NCI-H2081 treated with DMSO at 0.1 percent for 48 hours (cell line): ENCODE measurements around the gene PURA.

ENCODE experiments used
- DNase-seq: peaks from one replicate; lab custom pipeline; 2025; lab: John Stamatoyannopoulos, UW

Gene PURA

DNA sequence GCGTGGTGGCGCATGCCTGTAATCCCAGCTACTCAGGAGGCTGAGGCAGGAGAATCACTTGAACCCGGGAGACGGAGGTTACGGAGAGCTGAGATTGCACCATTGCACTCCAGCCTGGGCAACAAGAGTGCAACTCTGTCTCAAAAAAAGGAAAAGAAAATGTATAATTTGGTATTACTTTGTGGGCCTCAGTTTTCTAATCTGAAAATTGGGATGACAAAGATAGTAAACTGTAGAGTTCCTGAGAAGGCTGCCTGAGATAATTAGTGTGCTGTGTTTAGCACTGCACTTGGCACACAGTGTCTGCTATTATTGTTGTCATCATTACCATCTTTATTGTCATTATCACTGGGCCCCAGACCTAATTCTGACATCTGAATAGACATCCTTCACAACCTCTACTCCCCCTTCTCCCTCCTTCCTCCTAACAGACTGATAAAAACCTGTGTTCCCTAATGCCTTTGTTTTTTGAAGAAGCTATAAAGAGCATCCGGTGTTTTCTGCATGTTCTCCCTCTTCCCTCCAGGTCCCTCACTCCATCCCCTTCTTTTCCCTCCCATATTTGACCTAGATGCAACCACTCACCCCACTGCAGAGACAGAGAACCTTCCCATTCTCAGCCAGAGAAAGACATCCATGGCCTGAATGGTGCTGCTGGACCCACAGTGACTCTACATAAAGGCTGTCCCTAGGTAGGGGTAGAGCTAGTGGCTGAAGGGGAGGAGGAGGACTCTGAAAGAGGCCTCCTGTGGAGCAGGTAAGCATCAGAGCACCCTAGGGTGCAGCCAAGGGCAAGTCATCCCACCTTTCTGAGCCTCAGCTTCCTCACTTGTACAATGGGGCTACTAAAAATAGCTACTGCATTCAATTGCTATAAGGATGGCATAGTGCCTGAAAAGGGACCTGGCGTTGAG lies 45.4 kb downstream of the PURA start:
- no peak for DNase-seq

DNA sequence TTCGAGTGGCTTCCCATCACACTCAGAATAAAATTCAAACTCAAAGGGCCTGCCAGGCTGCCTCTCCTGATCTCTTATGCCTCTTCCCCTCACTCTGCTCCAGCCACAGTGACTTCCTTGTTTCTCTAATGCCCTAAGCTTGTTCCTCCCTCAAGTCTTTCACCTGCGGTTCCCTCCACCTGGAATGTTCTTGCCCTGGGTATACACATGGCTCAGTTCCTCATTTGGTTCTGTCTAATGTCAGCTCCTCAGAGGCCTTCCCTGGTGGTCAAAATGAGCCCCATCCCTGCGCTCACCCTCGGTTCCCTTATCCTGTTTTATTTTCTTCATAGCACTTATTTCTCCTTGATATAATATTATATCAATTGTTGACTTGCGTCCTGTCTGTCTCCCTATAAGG lies 48.4 kb downstream of the PURA start:
- no peak for DNase-seq

DNA sequence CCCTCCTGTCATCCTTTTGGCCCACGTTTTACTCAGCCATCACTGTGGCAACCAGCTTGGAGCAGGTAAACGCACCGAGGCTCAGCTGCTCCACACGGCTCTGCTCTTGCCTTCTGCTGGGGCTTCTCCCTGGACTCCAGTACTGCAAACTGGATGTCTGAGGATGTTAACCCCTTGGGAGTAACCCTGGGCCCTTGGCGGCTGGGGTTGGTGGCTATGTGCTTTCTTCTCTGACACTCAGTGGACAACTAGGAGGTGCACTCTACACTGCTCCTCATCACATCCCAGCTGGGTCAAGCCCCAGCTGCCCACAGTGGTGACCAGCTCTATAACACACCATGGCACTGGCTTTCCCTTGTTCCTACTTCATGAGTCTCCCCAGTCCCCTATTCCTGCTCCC lies 48.9 kb downstream of the PURA start:
- DNase-seq = no peak

DNA sequence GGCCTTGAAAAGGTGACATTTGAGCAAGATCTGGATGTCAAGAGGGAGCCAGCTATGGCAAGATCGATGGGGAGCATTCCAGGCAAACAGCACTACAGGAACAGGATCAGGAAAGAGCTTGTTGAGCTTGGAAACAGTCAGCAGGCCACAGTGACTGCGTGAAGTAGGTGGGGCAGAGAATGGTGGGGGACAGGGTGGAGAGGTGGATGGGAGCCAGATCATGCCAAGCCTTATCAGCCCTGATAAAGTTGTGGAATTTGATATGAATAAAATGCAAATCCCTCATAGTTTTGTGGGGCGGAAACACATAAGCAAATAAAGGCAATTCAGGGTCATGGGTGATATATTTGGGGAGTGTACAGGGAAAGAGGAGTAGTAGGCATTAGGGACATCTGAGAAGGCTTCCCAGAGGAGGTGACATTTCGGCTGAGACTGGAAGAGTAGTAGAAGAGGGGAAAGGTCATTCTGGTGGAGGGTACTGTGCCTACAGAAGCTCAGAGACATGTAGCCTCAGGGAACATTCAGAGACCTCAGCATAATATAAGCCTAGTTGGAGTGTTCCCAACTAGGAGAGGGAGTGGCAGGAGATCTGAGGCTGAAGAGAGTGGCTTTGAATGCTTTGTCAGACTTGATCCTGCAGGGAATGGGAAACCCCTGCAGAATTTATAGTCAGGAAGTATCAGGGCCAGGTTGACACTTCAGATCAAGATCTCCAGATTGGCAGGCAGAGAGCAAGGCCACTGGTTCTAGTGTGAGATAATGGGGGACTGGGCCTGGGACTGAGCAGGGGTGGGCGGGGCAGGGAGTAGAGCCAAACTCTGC lies 51.4 kb downstream of the PURA start:
- no peak for DNase-seq

DNA sequence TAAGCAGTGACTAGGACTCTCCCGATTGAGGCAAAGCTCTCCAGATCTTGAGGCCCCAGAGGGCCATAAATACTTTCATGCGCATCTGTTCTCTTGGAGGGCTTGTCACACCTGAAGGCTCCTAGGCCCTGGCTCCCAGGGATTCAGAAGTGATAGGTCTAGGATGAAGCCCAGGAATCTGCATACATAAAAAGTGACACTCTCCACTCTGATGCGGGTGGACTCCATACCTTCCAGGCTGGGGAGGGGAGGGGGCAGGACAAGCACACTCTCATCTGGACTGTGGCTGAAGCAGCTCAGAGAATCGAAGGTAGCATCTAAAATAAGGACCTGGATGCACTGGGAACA lies 52.0 kb downstream of the PURA start:
- DNase-seq = no peak

DNA sequence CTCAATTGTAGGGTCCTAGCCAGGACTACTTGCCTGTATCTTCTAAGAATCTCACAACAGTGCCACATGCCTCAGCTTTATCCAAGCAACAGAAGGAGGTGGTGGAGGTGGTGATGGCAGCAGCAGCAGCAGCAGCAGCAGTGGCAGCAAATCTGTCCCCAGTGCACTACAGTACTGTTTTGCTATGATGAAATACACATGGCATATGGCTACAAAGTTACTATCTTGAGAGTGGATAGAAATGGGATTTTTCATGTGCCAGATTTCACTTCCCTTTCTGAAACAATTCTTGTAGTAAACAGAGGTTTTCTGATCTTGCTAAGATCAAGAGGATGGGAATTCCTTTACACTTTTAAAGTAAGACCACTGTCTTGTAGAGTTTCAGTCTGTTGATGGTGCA lies 53.0 kb downstream of the PURA start:
- DNase-seq = no peak

DNA sequence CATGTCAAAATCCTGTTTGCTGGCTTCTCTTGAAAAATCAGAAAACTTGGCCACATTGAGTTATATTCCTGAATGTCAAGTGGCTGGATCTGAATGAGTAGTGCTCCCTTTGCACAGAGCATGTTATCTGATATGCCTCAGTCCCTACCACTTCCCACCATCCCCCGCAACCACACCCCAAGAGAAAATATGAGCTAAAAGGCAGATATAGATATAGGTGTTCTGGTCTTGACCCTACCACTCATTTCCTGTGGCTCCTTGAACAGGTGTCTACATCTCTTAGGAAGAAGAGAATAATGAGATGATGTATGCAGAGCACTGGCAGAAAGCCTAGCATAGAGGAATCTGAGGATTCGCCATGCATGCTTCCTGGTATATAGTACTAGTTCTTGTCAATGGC lies 54.5 kb downstream of the PURA start:
- DNase-seq = no peak

DNA sequence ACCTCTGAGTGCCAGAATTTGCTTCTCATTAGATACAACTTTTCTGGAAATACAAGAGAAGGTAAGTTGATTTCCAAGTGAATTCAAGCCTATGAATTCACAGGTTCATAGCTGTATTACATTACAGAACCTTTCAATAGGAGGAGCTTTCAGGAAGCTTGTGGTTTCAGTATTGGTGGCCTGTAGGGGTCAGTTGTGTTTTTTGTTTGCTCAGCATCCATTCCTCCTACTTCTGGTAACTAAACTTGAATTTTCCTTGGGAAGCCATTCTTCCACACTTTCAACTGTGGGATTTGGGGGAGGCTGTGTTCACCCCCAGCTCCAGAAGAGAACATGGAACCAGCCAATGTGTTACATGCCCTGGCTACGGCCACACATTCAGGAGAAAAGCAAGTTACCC lies 55.5 kb downstream of the PURA start:
- DNase-seq = no peak

DNA sequence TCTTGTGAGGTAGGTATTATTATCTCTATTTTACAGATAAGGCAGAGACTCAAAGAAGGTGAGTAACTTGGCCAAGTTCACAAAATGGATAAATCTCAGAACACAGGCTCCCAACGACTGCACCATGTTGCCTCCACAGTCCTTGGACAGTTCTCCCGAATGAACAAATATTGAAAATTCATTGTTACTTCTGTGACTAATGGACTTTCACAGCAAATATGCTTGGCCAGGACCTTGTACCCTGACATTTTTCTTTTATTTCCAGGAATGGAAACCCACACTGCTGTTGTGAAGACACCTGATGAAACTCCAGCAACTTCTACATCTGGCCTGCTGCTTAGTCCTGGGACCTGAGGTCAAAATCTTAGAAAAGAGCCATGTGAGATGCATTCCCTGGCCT lies 58.6 kb downstream of the PURA start:
- DNase-seq = no peak

DNA sequence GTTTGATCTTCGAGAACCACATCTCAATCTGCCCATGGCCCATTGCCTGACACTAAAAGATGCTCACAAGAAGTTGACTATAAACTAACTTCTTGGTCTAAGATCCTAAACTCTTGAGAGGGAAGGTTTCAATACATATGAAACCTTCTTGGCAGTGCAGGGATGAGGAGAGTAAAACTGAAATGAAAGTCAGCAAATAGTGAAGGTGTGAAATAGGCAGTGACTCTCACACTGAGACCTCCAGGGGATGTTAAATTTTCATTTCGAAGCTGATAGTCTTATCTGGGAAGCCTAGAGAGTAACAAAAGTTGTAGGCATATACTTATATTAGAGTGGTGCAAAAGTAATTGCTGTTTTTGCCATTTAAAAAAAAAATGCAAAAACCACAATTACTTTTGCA lies 60.1 kb downstream of the PURA start:
- no peak for DNase-seq

DNA sequence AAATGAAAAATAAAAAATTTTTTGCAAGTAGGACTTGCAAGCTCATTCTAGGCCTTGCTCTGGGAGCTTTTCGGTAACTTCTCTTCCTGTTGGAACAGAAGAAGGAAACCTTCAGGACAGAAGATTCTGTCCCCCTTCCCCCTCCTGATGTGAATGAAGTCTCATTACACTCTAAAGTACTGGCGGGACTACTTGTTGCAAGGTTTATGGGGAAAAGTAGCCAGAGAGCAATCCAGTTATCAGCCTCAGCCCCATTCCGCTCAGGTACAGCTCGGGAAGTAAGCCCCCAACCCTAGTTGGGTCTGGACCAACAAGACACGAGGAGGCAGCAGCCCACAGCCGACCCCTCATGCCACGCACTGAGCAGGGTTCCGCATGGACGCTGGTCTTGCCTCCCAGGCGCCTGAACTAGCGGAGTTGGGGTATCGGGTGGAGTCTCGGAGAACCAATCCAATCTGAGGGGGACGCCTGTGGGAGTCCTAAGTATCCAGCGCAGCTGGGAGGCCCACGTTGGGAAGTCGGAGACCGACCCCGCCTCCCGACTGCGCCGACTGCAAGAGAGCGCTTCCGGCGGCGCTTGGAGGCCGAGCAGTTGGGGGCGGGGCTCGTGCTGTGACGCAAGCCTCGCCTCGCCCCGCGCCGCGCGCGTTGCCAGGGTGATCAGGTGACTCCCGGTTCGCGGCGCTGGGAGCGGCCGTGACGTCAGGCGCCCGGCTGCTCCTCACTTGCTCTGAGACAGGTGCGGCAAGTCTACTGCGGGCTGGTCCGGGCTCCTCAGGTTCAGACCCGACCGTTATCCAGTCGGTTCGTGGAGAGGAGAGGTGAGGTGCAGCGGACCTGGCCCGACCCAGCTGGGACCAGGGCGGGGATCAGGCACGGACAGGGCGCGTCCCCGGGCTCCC lies 60.8 kb downstream of the PURA start, which contains the start of gene CYSTM1:
Gene CYSTM1 (plus strand): TSS at position 724 of the 902 bp plus-strand sequence. CDS start 19,278 bp downstream, outside the sequence.
- DNase-seq = peak; percentile 63
